ENCODE measurements around the gene ITGA6.

The ITGA6 gene

DNA sequence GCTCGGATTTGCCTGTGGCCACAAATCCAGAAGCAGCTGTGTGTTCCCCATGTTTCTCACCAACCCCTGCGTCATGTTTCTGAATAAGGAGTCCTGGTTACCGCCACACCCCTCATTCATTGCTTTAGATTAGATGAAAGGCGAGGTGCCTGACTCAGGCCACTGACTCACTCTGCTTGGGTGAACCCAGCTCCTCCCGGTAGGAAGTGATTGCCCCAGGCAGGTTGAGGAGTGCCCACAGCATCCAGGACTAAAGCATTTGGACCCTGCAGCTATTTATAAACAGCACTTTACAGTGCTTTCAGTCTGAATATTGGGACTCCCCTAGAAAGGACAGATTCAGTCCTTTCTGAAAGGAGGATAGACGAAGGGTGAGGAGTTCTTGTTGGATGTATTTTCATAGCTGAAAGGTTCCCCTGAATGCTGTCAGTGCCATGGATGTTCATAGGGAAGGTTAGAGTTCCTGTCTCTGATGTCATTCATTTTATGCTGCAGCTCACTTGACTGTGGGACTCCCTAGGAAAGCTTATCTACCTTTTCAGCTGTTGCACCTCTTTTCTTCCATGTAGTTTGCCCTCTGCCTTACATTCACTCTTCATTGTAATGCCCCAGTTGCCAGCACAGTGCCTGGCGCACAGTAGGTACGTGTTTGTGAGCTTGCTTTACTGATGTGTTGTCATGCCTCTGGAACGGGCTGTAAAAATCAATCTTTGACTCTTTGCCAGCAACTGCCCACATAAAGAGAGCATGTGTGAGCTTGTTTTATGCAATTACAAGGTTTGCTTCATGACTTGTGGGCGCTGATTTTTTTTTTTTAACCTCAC is 14.9 kb downstream of the ITGA6 start:
- DNase-seq (ENCODE audit: low spot score), result no peak

DNA sequence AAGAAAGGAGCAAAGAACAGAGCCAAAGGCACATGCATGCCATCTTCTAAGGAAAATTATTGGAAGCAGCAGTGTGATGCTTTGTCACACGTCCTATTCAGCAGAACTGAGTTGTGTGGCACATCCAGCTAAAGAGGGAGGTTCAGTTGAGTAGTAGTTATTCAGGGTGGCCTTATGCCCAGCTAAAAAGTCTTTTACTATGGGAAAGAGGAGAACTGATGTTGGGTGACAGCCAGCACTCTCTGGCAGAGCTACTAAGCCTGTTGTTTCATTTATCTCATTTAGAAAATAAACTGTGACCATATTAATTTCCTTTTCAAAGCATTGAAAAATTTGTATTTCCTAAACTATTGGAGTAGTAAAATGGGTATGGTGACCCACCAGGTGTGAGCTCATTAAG is 18.5 kb downstream of the ITGA6 start:
- no peak for DNase-seq (ENCODE audit: low spot score)

DNA sequence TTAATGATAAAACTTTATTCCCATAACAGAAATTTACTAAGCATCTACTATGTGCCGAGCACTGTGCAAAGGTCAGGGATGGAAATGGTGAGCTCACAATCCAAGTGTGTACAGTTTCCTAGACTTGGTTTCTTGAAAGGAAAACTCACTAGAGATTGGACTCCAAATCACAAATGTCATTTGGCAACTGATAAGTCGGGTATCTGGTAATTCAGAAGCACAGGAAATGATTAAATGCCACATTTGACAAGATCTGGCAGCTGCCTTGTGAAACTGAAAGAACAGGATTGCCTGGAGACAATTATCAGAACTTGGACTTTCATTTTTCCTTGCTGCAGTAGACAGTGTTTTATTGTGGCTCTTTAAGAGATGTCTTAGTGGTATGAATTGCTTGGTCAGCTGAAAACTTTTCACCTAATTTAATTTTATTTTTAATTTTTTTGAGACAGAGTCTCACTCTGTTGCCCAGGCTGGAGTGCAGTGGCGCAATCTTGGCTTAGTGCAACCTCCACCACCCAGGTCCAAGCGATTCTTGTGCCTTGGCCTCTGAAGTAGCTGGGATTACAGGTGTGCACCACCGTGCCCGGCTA is 19.2 kb downstream of the ITGA6 start:
- DNase-seq (ENCODE audit: low spot score), result peak; percentile 44

DNA sequence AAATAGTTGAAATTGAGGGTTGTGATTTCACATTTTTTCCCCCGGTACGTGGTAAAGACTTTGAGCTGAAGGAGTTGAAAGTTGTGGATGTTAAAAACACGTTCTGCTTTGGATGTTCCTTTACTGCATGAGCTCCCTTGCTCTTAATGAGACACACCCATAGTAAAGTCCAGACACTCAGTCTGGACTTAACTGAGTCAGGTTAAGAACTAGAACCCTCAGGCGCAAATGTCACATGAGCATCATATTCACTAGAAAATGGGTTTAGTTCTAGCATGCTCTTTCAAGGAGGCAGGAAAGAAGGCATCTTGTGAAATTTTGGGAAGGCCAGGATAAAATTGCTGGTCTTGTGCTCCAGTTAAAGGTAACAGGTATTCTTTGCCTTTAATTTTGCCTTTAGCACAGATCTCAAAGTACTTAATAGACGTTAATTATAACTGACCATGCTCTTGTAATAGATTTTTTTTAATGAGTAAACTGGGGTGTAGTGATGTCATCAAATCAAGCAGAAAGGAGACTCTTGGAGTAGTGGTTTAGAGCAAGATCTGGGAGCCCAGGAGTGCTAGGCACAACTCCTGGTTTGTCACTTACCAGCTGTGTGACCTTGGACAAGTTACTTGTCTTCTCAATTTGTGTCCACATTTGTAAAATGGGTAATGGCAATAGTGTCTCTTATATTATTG is 20.6 kb downstream of the ITGA6 start:
- DNase-seq (ENCODE audit: low spot score), result no peak

DNA sequence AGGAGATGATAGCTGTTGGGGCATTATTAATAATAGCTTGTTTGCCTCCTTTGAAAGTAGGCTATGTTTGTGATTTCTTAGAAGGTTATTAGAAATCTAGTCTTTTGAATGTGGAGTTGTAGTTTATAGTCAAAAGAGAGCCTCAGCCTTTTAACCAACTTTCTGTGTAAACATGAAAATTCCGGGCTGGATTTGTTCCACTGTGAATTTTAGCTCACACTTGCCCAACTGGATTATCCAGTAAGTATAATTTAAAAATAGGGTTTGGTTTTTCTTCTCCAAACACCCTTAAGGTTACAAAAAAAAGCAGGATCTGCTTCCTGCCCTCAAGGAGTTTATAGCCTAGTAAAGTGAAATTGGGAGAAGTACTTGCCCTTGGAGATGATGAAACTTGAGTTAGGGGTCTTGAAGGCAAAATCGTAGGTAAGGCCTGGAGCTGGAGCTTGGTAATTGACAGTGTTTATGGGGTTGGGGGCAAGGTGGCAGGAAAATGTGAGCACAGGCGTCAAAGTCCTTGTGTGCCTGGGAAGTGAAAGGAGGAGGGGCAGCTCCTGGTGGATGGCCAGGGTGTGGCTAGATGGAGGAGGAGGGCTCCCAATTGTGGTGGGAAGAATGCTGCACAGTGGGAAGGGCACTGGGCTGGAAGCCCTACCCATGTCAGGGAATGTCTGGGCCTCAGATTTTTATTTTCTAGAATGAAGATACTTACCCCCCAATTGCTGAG is 21.3 kb downstream of the ITGA6 start:
- no peak for DNase-seq (ENCODE audit: low spot score)

DNA sequence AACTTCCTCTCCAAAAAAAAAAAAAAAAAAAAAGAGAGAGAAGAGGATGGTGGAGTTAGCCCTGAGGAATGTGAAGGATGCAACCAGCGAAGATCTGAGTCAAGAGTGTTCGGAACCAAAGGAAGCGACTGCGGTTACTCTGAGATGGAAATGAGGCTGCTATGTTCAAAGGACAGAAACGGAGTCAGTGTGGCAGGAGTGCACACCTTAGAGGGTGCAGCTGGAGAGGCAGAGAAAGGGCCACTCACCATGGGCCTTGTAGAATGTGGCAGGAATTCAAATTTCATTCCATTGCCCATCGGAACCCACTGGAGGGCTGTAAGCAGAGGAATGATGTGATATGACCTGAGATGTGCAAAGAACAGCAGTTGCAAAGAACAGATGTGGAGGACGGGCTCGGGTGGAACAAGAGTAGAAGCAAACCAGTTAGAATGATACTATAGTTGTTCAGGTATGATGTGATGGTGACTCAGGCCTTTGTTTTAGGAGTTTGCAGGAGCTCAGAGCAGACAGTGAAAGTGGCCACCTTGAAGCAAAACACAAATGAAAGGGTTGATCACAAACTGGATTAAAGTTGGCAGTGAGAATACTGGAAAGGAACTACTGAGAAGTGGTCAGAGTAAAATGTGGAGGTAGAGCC is 22.6 kb downstream of the ITGA6 start:
- DNase-seq (ENCODE audit: low spot score), result no peak

DNA sequence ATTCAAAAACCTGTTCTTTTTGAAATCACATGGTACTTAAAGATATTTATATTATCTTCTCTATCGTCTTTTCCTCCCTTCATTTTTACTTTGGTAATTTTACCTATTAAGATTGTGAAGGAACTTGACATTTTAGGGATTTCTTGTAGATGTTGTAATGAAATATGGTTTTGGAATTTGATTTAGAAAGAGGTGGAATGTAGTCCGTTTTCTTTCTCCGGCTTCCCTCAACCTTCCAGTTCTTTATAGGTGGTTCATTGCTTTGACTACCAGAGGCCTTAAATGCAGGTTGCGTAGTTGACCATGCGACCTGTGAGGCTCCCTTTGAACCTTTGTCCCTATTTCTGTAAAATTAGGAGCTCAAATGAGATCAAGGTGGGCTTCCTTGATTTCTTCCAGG is 24.5 kb downstream of the ITGA6 start:
- DNase-seq (ENCODE audit: low spot score), result no peak

DNA sequence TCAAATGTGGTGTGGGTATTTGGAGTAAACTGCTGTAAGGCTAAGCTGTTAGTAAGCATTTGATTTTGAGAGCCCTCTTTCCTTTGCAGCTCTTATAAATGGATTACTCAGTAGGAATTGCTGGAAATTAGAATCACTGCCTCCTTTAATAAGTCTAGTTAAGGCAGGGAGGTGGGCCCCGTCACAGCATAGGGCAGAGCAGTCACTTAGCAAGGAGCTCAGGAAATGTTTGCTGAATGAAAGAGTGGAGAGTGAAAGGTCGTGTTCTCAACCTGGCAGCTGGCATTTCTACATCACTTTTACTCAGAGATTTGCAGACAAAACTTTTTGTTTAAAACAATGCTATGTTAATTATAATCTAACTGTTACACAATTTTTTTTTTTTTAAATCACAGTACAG is 25.5 kb downstream of the ITGA6 start:
- DNase-seq (ENCODE audit: low spot score), result no peak

DNA sequence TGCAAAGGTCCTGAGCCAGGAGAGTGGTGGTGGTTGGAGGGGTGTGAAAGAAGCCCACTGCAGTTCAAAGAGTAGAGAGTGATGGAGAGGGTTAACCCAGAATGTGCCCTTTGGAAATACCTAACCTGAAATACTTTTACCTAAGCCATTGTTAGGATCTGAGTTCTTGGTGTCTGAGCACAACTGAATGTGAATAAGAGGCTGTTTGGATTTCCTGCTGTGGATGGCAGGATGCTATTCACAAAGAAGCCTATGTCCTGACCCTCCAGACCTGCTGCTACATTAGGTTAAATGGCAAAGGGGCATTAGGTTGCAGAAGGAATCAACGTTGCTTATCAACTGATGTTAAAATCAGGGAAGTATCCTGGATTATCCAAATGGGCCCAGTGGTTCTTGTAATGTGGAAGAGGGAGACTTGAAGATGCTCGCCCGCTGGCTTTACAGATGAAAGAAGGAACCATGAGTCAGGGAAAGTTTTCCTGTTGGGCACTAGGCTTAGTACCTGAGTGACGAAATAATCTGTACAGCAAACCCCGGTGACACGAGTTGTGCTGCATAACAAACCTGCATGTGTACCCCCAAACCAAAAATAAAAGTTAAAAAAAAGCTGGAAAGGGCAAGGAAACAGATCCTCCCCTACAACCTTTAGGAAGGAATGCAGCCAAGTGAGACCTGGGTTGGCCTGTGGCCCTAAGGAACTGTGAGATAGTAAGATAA is 27.2 kb downstream of the ITGA6 start:
- DNase-seq (ENCODE audit: low spot score), result no peak

DNA sequence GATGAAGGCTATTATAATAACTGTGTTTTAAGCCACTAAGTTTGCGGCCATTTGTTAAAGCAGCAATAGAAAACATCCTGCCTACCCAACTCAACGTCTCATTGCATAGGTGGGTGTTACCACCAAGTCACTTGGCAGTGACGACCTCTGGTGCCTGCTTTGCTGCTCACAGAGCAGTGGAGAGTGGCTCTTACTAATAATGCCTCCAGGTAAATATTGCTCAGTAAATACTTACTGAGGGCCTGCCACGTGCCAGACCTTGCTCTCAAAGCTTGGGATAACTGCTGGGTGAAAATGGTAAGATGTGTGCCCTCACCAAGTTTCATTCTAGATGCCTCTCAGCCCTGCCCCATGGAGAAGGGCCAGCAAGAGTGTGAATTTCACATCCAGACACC is 27.7 kb downstream of the ITGA6 start:
- no peak for DNase-seq (ENCODE audit: low spot score)

DNA sequence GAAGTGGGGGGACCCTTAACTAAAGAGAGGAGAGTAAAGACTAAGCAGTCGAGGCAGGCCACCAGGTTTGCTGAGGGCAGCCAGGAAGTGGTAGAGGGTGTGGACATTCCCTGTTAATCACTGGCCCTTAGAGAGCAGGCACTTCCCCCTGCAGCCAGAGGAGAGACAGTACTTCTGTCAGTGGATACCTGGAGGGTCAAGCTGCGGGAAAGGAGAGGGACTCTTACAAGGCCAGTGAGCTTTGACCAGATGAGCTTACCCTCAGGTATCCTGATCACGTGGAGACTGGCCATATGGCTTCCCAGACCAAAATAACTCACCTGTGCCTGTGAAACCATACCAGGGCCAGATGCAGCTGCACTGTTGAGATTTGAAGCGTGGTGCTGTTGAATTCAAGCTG is 28.6 kb downstream of the ITGA6 start:
- DNase-seq (ENCODE audit: low spot score), result no peak

DNA sequence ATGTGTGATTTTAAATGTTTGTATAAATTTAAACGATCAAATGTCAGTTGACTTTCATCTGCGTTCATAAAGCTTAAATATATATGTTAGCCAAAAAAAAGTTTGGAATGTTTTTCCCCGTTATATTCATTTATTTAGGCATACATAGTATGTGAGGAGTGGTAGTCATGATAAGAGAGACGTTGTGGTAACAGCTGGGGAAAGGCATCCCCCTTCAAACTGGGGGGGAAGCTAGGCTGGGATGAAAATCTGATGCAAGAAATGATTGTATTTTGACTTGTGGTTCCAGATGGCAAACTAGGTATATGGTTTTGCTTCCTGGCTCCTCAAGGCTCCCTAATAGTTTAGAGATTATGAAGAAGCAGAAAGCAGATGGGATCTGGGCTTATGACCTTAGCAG is 30.1 kb downstream of the ITGA6 start:
- DNase-seq (ENCODE audit: low spot score), result no peak

DNA sequence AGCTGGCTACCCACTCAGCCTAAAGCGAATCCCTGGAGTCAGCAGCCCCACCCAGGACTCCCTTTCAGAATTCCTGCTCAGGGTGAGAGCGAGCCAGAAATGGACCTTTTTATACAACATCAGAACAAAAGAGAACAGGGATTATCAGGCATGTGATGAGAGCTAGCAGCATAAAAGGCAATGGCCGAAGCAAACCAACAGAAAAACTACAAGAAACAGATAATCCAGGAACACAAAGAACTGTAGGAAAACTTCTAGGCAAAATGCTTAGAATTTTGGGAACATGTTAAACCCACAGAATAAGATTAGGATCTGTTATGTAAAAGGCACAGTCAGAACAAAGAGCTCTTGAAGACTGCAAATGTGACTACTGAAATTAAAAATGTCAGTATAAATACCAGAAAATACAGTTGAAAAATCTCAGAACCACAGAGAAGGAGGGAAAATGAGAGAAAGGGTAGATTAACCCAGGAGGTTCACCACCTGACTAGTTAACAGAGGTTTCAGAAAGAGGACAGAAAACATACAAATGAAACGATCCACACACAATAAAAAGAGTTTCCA is 31.3 kb downstream of the ITGA6 start:
- DNase-seq (ENCODE audit: low spot score), result no peak

DNA sequence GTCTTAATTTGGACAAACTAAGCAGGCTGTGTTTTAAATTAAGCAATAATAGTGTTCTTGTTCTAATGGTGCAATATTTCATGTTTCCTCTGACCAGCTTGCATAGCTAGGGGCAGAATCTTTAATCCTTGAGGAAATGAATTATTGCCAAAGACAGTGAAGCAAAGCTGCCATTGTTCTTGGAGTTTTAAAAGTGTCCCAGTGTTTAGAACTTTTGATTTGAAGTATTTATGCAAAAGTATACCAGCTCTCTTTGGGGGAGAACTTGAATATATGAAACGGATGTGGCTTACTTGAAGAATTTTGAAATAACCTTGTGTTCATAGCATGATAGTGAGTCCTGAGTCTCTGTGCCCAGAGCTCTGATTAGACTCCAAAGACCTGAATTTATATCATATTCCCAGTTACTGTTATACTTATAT is 33.4 kb downstream of the ITGA6 start:
- no peak for DNase-seq (ENCODE audit: low spot score)

DNA sequence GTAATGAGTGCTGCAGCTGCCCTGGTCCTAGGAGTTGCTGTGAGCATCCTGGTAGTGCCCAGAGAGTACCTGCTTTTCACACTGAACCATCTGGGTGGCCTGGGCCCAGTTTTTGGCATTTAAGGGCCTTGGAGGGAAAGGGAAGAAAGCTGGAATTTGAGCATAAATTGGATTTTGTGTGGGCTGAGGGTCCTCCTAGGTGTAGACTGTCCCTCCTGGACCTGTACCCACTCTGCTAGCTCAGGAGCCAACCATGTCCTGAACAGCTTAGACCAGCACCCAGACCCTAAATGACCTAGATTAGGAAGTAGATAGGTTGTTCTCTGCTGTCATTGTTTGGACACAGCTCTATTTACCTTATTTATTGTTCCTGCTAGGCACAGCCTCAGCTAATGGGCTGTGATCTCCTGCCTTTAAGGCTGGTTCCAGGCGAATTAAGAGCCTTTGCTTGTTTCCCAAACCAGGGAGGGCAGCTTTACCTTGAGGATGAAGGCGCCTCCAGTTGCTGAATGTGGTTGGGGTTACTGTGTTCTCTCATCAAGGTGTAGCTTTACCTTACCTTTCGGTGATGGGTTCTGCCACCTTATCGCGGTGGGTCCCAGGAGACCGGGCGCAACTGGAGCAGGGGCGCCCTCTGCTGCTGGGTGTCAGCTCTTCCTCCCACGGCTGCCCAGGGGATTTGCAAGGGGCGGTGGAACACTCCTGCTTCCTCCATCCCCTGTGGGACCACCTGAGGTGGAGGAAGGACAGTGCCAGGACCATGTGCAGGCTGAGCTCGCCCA is 34.4 kb downstream of the ITGA6 start:
- peak; percentile 67 for DNase-seq (ENCODE audit: low spot score)

DNA sequence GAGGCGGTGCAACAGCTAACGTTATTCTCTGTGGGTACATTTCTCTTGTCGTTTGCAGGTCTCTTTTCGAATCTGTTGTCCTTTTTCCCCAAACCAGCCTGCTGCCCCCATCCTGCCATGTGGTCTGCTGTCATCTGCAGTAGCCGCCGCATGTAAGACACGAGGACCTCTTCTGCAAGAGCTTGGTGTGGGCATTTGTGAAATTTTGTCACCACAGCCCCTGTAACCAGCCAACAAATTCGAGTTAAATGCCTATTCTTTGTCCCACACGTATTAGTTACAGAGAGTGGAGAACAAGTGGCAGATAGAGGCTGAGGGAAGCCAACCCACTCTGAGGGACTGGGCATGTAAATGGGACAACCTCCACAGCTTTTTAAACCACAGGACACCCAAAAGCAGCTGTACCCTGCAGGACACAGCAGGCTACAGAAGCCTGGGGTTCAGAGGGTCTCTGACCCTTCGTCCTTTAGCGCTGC is 35.0 kb downstream of the ITGA6 start:
- no peak for DNase-seq (ENCODE audit: low spot score)

DNA sequence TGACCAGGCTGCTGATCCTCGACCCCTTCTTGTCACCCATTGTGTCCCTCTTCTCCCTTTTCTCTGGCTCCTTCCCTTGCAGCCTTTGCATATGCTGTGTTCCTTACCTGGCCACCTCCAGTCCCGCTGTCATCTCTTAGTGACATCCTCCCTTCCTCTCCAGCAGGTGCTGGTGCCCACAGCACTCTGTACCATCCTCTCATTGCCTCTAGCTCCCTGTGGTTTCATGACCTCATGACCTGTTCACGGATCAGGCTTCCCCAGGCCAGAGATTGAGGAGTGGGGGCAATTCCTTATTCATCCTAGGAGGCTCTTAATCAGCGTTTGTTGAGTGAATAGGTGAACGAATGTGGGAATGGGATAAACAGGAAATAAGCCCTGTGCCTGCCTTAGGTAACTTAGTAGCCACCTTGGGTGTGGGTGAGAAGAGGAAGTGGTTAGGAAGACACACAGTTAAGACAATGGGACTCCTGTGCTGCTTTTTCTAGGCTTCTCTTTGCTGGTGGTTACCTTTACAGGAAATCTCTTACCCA is 35.5 kb downstream of the ITGA6 start:
- peak; percentile 58 for DNase-seq (ENCODE audit: low spot score)

DNA sequence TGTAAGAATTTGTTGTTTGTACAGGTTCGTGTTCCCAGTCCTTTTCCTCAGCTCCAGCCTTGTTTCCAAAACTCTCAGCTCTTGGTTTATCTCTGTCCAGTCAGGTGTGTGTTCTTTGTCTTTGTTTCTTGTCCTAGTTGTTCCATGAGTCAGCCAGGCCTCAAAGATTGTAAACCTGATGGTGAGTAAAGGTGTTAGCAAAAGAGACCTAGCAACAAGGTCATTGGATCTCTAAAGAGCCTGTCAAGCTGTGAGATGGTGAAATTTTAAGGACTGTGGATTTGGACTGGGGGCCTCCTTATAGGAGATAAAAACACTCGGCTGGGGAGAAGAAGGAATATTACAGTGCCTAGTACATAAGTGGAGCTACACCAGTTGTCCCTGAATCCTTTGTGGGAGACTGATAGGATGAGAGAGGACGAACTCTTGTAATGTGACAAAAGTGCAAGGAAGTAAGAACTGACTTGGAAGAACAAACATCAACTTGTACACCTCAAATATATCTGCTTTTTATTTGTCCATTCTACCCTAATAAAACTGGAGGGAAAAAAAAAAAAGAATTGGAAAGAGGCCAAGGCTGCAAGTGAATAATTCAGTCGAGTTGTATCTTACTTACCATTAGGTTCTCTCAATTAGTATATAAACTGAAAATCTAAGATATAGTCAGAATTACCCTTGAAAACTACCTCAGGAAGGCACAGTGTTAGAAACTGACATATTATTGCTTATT is 37.2 kb downstream of the ITGA6 start:
- DNase-seq (ENCODE audit: low spot score), result no peak
